HCT116 (cell line): ENCODE data around the gene ORC6. TPM values are rescaled to one million over a fixed set of nuclear protein-coding genes. Genes with fewer than 3 reads are reported as not detected.
A peak's percentile ranks its signal among the peaks of the same experiment; 100 is the strongest.

Experiments used
- ATAC-seq: fragments of 200-7000 bp; cut with Tn5 transposase; 2 replicates; pipeline ENCODE4 v1.9.1; 2020; ENCODE audit warnings: mild to moderate bottlenecking, moderate library complexity
- BruUV-seq: library from RNA; stranded (reverse); fragments of 400-500 nt; replicated peaks from 2 replicates; lab custom pipeline; 2021; lab: Mats Ljungman, UMichigan
- CTCF ChIA-PET: fragments of 300-600 bp; sonication (Branson Sonifier 250); formaldehyde crosslinking; loops from one replicate; lab custom pipeline; 2021; ENCODE audit warnings: antibody characterized with exemption; lab: Charles Lee
- POLR2A ChIA-PET: fragments of 300-600, 350-600 bp; sonication (Branson Sonifier 250); formaldehyde crosslinking; loops from one replicate; lab custom pipeline; 2021; ENCODE audit warnings: antibody characterized with exemption; lab: Charles Lee
- RAD21 ChIA-PET, 2 experiments: fragments of 300-600 bp; sonication (Branson Sonifier 250); formaldehyde crosslinking; loops; one replicate each; lab custom pipeline; 2023; ENCODE audit warnings: low total read pairs in 2 of 2; ENCODE audit not compliant: uncharacterized antibody in 2 of 2, unreplicated experiment in 2 of 2, low non-redundant PET in 1 of 2; lab: Charles Lee
- DNase-seq: peaks from one replicate; pipeline ENCODE4 v3.0.0-alpha.2; 2010; ENCODE audit warnings: low read depth, low spot score
- H2AFZ ChIP-seq: fragments of 200-600 bp; shearing (Covaris generic), sonication (generic); 2 replicates; pipeline ENCODE4 v1.6.1; 2017; ENCODE audit warnings: low read depth, mixed run types, mixed read lengths, antibody characterized with exemption, low read length; ENCODE audit not compliant: poor library complexity, severe bottlenecking
- H3K27ac ChIP-seq: 2 replicates; pipeline ENCODE4 v1.5.1; 2012; ENCODE audit warnings: low read depth, low read length
- H3K27me3 ChIP-seq: fragments of 200-600 bp; sonication (generic); 2 replicates; pipeline ENCODE4 v1.6.1; 2016; ENCODE audit warnings: mixed run types, low read length, mixed read lengths; ENCODE audit not compliant: insufficient read depth
- H3K36me3 ChIP-seq, 2 experiments: fragments of 200-500 bp in 1 of 2; fragments of 200-600 bp in 1 of 2; sonication (Bioruptor generic) in 1 of 2; sonication (generic) in 1 of 2; 2 replicates each; pipeline versions ENCODE4 v1.5.1 to v1.6.1; 2014 to 2016; ENCODE audit warnings: low read length in 2 of 2, inconsistent platforms in 1 of 2, mixed read lengths in 1 of 2, mixed run types in 1 of 2; ENCODE audit not compliant: insufficient read depth in 2 of 2, control insufficient read depth in 1 of 2
- H3K4me1 ChIP-seq, 2 experiments: fragments of 200-600 bp in 1 of 2; sonication (generic) in 1 of 2; 2 replicates each; pipeline versions ENCODE4 v1.5.1 to v1.6.1; 2012 to 2017; ENCODE audit warnings: low read length in 2 of 2, inconsistent platforms in 1 of 2, mild to moderate bottlenecking in 1 of 2, mixed read lengths in 1 of 2, mixed run types in 1 of 2, moderate library complexity in 1 of 2; ENCODE audit not compliant: insufficient read depth in 2 of 2, control insufficient read depth in 1 of 2
- H3K4me2 ChIP-seq: fragments of 200-600 bp; sonication (generic); 2 replicates; pipeline ENCODE4 v1.6.1; 2017; ENCODE audit warnings: mixed run types, low read length, mixed read lengths
- H3K4me3 ChIP-seq, 2 experiments: fragments of 200-600 bp in 1 of 2; sonication (generic) in 1 of 2; replicated peaks in 1 of 2; 2 replicates each; pipeline ENCODE4 v1.5.1; 2011 to 2016; ENCODE audit warnings: low read length in 2 of 2, control low read depth in 1 of 2, low read depth in 1 of 2, mild to moderate bottlenecking in 1 of 2, mixed read lengths in 1 of 2, mixed run types in 1 of 2
- H3K79me2 ChIP-seq: fragments of 200-600 bp; sonication (generic); 2 replicates; pipeline ENCODE4 v1.6.1; 2017; ENCODE audit warnings: mild to moderate bottlenecking, mixed run types, low read length, moderate library complexity, mixed read lengths; ENCODE audit not compliant: insufficient read depth
- H3K9ac ChIP-seq: fragments of 200-600 bp; sonication (generic); 2 replicates; pipeline ENCODE4 v1.6.1; 2016; ENCODE audit warnings: low read length, mixed read lengths
- H3K9me2 ChIP-seq: fragments of 200-600 bp; sonication (generic), shearing (Covaris generic); 2 replicates; pipeline ENCODE4 v1.6.1; 2017; ENCODE audit warnings: mixed run types, mild to moderate bottlenecking, moderate library complexity; ENCODE audit not compliant: insufficient read depth
- H3K9me3 ChIP-seq, 2 experiments: fragments of 200-500 bp in 1 of 2; fragments of 200-600 bp in 1 of 2; sonication (Bioruptor generic) in 1 of 2; sonication (generic) in 1 of 2; 2 replicates each; pipeline ENCODE4 v1.6.1; 2014 to 2017; ENCODE audit warnings: low read length in 2 of 2, mixed read lengths in 2 of 2, inconsistent platforms in 1 of 2, low read depth in 1 of 2, mild to moderate bottlenecking in 1 of 2, mixed run types in 1 of 2, moderate library complexity in 1 of 2; ENCODE audit not compliant: control insufficient read depth in 1 of 2, insufficient read depth in 1 of 2
- H4K20me1 ChIP-seq: fragments of 200-600 bp; sonication (generic), shearing (Covaris generic); 2 replicates; pipeline ENCODE4 v1.6.1; 2017; ENCODE audit warnings: mixed run types, mild to moderate bottlenecking, moderate library complexity; ENCODE audit not compliant: insufficient read depth
- CEBPB ChIP-seq: IDR thresholded peaks from 2 replicates; pipeline ENCODE4 v1.6.1; 2012; ENCODE audit warnings: low read depth
- ELF1 ChIP-seq: IDR thresholded peaks from 2 replicates; pipeline ENCODE4 v1.6.1; 2012; ENCODE audit warnings: low read depth, borderline replicate concordance
- EZH2 ChIP-seq: fragments of 200-600 bp; sonication (generic); IDR thresholded peaks from 2 replicates; pipeline ENCODE4 v1.6.1; 2017; ENCODE audit warnings: antibody characterized with exemption, mixed run types
- EZH2phosphoT487 ChIP-seq: fragments of 200-600 bp; IDR thresholded peaks from 2 replicates; pipeline ENCODE4 v1.6.1; 2018; ENCODE audit warnings: antibody characterized with exemption, borderline replicate concordance
- FOSL1 ChIP-seq: IDR thresholded peaks from 2 replicates; pipeline ENCODE4 v1.6.1; 2012; ENCODE audit warnings: low read depth
- JUND ChIP-seq: IDR thresholded peaks from 2 replicates; pipeline ENCODE4 v1.6.1; 2012
- POLR2A ChIP-seq: IDR thresholded peaks from 2 replicates; pipeline ENCODE4 v1.7.0; 2011; ENCODE audit warnings: borderline replicate concordance; ENCODE audit not compliant: insufficient read depth, insufficient read length; ENCODE audit errors: extremely low read depth
- SIN3A ChIP-seq: IDR thresholded peaks from 2 replicates; pipeline ENCODE4 v1.6.1; 2012; ENCODE audit warnings: low read depth
- SP1 ChIP-seq: IDR thresholded peaks from 2 replicates; pipeline ENCODE4 v1.6.1; 2012; ENCODE audit warnings: low read depth
- TCF7L2 ChIP-seq: IDR thresholded peaks from 2 replicates; pipeline ENCODE4 v1.7.0; 2011; ENCODE audit warnings: borderline replicate concordance, inconsistent platforms; ENCODE audit not compliant: insufficient read depth, insufficient read length; ENCODE audit errors: extremely low read depth
- intact Hi-C: fragments of 100-400 bp; cut with micrococcal nuclease; formaldehyde crosslinking; loops from 2 replicates; pipeline ENCODE4 v1.10.0; 2022
- total RNA-seq: library from RNA; stranded (reverse); gene quantifications from one replicate; pipeline ENCODE4 v1.2.1, GENCODE V29; 2021; ENCODE audit not compliant: unreplicated experiment
- TF ChIP-seq, protein P1 (sequence below): IDR thresholded peaks from 2 replicates; pipeline ENCODE4 v1.6.1; 2012
- TF ChIP-seq, protein P2 (sequence below), 3 experiments: fragments of 200-600 bp in 1 of 3; sonication (generic) in 1 of 3; IDR thresholded peaks in 2 of 3; conservative IDR thresholded peaks in 1 of 3; 2 replicates each; pipeline ENCODE4 v1.5.1; 2012 to 2017; ENCODE audit warnings: low read depth in 2 of 3, low read length in 2 of 3, antibody characterized with exemption in 1 of 3, borderline replicate concordance in 1 of 3, control low read depth in 1 of 3, mild to moderate bottlenecking in 1 of 3, mixed read lengths in 1 of 3, mixed run types in 1 of 3, moderate library complexity in 1 of 3; ENCODE audit not compliant: insufficient read depth in 1 of 3
- TF ChIP-seq, protein P3 (sequence below): IDR thresholded peaks from 2 replicates; pipeline ENCODE4 v1.6.1; 2012; ENCODE audit warnings: low read depth
- TF ChIP-seq, protein P4 (sequence below): IDR thresholded peaks from 2 replicates; pipeline ENCODE4 v1.6.1; 2011; ENCODE audit warnings: mild to moderate bottlenecking, low read length, moderate library complexity; ENCODE audit not compliant: insufficient replicate concordance; ENCODE audit errors: extremely low read depth

The ORC6 gene
- total RNA-seq, 1 experiment from 2014 or later, result 44.7 TPM

- TF ChIP-seq, protein P1, sequence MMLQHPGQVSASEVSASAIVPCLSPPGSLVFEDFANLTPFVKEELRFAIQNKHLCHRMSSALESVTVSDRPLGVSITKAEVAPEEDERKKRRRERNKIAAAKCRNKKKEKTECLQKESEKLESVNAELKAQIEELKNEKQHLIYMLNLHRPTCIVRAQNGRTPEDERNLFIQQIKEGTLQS, result no peak
- no peak for TF ChIP-seq EZH2
- no peak for TF ChIP-seq EZH2phosphoT487
- TF ChIP-seq, protein P2, sequence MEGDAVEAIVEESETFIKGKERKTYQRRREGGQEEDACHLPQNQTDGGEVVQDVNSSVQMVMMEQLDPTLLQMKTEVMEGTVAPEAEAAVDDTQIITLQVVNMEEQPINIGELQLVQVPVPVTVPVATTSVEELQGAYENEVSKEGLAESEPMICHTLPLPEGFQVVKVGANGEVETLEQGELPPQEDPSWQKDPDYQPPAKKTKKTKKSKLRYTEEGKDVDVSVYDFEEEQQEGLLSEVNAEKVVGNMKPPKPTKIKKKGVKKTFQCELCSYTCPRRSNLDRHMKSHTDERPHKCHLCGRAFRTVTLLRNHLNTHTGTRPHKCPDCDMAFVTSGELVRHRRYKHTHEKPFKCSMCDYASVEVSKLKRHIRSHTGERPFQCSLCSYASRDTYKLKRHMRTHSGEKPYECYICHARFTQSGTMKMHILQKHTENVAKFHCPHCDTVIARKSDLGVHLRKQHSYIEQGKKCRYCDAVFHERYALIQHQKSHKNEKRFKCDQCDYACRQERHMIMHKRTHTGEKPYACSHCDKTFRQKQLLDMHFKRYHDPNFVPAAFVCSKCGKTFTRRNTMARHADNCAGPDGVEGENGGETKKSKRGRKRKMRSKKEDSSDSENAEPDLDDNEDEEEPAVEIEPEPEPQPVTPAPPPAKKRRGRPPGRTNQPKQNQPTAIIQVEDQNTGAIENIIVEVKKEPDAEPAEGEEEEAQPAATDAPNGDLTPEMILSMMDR (IDR thresholded peaks at IDR 0.05 in 2 of 3, conservative IDR thresholded peaks at IDR 0.05 in 1 of 3; ENCODE audit: borderline replicate concordance in 1 of 3, insufficient read depth in 1 of 3, low read depth in 2 of 3, low read length in 2 of 3), result no peak
- no peak for TF ChIP-seq JUND
- no peak for TF ChIP-seq SIN3A
- TF ChIP-seq CEBPB, result no peak
- TF ChIP-seq, protein P3, sequence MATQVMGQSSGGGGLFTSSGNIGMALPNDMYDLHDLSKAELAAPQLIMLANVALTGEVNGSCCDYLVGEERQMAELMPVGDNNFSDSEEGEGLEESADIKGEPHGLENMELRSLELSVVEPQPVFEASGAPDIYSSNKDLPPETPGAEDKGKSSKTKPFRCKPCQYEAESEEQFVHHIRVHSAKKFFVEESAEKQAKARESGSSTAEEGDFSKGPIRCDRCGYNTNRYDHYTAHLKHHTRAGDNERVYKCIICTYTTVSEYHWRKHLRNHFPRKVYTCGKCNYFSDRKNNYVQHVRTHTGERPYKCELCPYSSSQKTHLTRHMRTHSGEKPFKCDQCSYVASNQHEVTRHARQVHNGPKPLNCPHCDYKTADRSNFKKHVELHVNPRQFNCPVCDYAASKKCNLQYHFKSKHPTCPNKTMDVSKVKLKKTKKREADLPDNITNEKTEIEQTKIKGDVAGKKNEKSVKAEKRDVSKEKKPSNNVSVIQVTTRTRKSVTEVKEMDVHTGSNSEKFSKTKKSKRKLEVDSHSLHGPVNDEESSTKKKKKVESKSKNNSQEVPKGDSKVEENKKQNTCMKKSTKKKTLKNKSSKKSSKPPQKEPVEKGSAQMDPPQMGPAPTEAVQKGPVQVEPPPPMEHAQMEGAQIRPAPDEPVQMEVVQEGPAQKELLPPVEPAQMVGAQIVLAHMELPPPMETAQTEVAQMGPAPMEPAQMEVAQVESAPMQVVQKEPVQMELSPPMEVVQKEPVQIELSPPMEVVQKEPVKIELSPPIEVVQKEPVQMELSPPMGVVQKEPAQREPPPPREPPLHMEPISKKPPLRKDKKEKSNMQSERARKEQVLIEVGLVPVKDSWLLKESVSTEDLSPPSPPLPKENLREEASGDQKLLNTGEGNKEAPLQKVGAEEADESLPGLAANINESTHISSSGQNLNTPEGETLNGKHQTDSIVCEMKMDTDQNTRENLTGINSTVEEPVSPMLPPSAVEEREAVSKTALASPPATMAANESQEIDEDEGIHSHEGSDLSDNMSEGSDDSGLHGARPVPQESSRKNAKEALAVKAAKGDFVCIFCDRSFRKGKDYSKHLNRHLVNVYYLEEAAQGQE, result no peak
- no peak for TF ChIP-seq TCF7L2
- TF ChIP-seq, protein P4, sequence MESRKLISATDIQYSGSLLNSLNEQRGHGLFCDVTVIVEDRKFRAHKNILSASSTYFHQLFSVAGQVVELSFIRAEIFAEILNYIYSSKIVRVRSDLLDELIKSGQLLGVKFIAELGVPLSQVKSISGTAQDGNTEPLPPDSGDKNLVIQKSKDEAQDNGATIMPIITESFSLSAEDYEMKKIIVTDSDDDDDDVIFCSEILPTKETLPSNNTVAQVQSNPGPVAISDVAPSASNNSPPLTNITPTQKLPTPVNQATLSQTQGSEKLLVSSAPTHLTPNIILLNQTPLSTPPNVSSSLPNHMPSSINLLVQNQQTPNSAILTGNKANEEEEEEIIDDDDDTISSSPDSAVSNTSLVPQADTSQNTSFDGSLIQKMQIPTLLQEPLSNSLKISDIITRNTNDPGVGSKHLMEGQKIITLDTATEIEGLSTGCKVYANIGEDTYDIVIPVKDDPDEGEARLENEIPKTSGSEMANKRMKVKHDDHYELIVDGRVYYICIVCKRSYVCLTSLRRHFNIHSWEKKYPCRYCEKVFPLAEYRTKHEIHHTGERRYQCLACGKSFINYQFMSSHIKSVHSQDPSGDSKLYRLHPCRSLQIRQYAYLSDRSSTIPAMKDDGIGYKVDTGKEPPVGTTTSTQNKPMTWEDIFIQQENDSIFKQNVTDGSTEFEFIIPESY, result no peak
- TF ChIP-seq FOSL1, result no peak
- TF ChIP-seq POLR2A, result no peak
- no peak for TF ChIP-seq ELF1
- no peak for TF ChIP-seq SP1
- Histone ChIP-seq H3K9me3 (no peaks in the 10 kb centered on the region), H3K9me2 (no peaks in the 10 kb centered on the region), H3K27me3 (no peaks in the 10 kb centered on the region), H3K4me2 (no peak overlapping the region), H3K27ac (no peak overlapping the region), H3K4me1 (no peaks in the 10 kb centered on the region), H3K36me3 (no peaks in the 10 kb centered on the region), H2AFZ (no peak overlapping the region), H3K79me2 (no peaks in the 10 kb centered on the region), H3K9ac (no peak overlapping the region), H3K4me3 (no peak overlapping the region), H4K20me1 (no peaks in the 10 kb centered on the region)
- ATAC-seq (peak; percentile 50; the same call in 1 of the 2 replicates), DNase-seq (no peak)
- RAD21 ChIA-PET, result no interaction called here
- POLR2A ChIA-PET, result no interaction called here
- CTCF ChIA-PET, result no interaction called here
- BruUV-seq, result no TSS peak
- intact Hi-C loops, result no loop called here
Observed at GRCh38 chr16:46743232-46743719, 53.8 kb downstream of the ORC6 start.
